Renal cortex interstitium (tissue), 11 donors: Measurements from ENCODE around the gene GALM. TPM values are rescaled to one million over a fixed set of nuclear protein-coding genes. Genes with fewer than 3 reads are reported as not detected.
"Not testable (repeated sequence)": the region's sequence is repeated elsewhere in the genome, so short reads cannot be mapped to it uniquely, and the experiment has no call there.

Experiments
- DNase-seq, 11 donors: peaks; one replicate each; pipeline ENCODE4 v3.0.0-alpha.2; 2013; ENCODE audit warnings: low read depth in 9 of 11, low spot score in 4 of 11; ENCODE audit errors: extremely low read depth in 1 of 11
- polyA plus RNA-seq, 3 donors: library from polyadenylated mRNA; unstranded; fragments of 120-200 nt; gene quantifications; one replicate each; pipeline ENCODE4 v1.2.1, GENCODE V29; 2013; ENCODE audit not compliant: insufficient read length in 3 of 3

The GALM gene
- polyA plus RNA-seq, 3 donors, result 54.0 to 60.0 (median 56.1) TPM

DNA sequence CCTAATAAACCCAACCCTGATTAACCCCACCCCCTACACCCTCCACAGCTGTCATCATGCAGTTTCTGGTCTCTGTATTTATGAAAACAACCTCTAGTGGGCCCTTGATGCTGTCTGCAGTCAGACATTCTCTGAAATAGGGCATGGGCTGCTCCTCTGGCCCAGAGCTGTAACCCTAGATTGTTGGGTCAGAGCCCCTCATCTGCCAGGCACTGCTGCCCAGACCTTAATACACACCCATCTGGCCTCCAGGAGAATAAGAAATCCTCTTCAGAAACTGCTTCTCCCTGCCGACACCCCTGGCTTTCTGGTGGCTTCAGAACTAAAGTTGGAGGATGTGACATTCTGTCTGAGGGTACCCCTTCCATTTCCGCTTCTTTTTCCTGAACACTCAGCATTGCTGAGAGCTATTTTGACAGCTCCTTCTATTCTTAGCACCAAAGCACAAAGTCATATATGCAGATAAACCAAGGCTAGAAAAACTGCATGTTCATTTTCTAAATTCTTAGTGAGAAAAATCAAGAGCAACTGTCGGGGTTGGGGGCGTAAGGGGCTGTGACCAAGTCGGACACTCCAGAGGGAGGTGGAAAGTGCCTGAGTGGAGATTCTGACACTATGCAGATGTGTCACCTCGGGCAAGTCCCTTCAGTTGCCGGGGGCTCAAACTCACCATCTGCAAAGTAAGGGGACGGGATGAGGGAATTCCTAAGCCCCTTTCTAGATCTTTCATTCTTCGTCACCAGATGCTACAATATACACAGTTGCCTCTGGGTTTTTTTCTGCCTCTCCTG is 56.6 kb downstream of the GALM start:
- no peak for DNase-seq

- no peak for DNase-seq
These were observed 57.3 kb downstream of the GALM start for GRCh38 chr2:38723173-38723572.

DNA sequence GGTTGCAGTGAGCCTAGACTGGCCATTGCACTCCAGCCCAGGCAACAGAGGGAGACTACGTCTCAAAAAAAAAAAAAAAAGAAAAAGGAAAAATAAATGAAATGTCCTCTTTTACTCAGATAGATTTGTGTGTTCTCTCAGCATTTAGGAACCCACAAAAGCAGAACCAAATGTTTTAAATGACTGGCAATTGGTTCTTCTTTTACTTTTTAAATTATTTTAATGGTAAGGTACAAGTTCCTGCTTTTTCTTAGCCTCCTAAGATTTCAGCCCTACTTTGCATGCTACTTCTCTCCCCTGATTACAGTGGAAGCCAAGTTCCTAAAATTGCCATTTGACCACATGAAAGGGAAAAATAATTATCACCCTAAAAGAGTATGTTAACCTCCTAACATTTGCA is 61.7 kb downstream of the GALM start:
- no peak for DNase-seq

DNA sequence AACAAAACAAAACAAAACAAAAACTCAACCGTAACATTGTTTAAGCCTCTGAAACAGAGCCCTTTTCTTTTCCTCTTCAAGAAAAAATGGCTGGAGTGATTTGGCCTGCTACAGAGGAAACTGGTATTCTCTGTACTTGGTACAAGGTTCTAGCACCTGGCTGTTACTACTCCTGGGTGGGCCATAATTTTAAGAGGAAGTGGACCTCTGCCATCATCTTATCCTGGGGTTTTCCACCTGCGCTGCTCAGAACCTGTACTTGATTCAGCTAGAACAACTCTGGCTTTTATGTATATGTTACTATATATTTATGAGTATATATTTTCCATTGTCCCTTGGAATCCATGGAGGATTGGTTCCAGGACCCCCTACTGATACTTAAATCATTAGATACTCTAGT is 62.8 kb downstream of the GALM start:
- no peak for DNase-seq

DNA sequence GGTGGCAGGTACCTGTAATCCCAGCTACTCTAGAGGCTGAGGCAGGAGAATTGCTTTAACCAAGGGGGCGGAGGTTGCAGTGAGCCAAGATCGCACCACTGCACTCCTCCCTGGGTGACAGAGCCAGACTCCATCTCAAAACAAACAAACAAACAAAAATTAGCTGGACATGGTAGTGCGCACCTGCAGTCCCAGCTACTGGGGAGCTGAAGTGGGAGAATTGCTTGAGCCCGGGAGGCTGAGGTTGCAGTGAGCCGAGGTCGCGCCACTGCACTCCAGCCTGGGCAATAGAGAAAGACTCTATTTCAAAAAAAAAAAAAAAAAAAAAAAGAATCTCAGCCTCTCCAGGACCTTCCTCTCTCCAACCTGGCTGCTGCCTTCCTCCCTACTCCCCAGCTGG is 65.2 kb downstream of the GALM start:
- DNase-seq, result no peak

- DNase-seq, result no peak
These were observed 65.8 kb downstream of the GALM start for GRCh38 chr2:38731684-38732221.

GRCh38 chr2:38733300-38733971 is 67.5 kb downstream of the GALM start:
- DNase-seq, result no peak

GRCh38 chr2:38734299-38735058 is 68.6 kb downstream of the GALM start:
- DNase-seq, result no peak

- no peak for DNase-seq
These were observed 70.0 kb downstream of the GALM start for GRCh38 chr2:38735999-38736320.

GRCh38 chr2:38737000-38737698 is 71.2 kb downstream of the GALM start:
- not testable (repeated sequence) for DNase-seq

DNA sequence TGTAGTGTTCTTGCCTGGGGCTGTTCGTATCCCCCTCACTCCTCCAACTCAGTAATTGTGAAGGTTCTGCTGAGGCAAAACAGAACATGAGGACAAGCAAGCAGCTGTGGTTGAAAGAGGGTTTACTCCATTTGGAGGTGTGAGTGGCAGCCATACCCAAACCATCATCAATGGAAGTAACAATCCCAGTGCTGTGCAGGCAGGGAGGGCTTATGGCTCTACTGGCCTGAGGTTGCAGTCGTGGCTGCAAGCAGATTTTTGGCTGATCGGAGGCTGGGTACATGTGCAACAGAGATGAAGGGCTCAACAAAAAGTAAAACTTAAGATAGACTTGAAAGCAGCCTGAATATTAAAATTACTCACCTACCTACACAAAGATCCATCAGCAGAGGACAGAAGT is 72.0 kb downstream of the GALM start:
- DNase-seq, result no peak

- DNase-seq, result no peak
These were observed 73.6 kb downstream of the GALM start for GRCh38 chr2:38739524-38739923.

DNA sequence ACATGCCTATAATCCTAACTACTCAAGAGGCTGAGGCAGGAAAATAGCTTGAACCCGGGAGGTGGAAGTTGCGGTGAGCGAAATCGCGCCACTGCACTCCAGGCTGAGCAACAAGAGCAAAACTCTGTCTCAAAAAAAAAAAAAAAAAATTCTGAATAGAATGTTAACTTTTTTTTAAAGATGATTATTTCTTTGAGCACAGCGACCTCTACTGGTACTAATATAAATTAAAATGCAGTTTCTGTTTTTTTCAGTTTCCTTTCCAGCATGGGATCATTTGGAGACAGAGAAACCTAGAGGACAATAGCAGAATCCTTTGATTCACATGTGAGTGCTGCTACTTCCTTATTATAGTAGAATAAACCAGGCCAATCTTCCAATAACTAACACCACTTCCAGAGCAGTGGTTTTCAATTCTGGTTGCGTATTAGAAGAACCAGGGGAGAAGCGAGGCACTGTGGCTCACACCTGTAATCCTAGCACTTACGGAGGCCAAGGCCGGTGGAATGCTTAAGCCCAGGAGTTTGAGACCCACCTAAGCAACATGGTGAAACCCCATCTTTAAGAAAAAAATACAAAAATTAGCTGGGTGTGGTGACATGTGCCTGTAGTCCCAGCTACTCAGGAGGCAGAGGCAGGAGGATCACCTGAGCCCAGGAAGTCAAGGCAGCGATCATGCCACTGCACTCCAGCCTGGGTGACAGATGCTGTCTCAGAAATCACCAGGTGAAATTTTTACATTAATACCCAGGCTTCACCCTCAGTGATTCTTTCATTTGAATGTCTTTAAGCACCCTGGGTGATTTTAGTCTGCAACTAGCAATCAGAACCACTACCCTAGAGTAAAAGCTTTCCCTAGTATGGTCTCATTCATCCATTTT is 75.2 kb downstream of the GALM start:
- peak in 5 of 11 donors; percentile 22 to 57 (median 42) for DNase-seq

- no peak for DNase-seq
These were observed 77.1 kb downstream of the GALM start for GRCh38 chr2:38742797-38743559.

DNA sequence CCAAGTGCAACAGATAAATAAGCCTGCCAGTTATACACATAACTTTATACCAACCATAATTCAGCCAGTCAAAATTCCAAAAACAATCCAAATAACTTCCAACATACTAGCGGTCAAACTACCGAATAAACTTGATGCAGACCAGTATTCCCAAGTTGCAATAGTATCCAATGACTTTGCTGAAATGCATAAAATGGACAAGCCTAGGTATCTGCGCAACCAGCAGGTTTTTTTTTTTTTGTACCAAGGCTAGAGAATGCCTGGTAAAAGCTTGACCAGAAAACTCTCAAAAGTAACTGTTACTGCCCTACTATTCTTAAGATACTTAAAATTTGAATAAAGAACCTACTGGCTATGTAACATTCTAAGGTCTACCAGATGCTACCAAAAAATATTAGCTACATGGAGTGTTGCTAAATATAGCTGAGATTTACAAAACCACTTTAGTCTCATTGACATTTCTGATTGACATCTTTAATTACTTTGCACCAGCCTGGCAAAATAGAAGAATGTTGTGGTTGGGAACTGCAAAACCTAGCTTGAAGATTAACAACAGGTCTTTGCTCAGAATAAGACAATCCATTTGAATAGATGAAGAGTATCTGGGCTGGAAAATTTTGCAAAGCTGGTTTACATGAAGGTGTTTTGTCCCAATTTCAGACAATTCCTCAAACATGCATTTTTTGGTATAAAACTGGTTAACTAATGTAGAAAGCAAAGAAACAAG is 77.9 kb downstream of the GALM start:
- no peak for DNase-seq

GRCh38 chr2:38744399-38744780 is 78.5 kb downstream of the GALM start:
- DNase-seq, result no peak

GRCh38 chr2:38745267-38745666 is 79.4 kb downstream of the GALM start:
- no peak for DNase-seq
